CMK (cell line): ENCODE results near the gene RNF126.
"Not testable (repeated sequence)": the region's sequence is repeated elsewhere in the genome, so short reads cannot be mapped to it uniquely, and the experiment has no call there.

ENCODE experiments used
- DNase-seq: peaks from one replicate; pipeline ENCODE4 v3.0.0-alpha.2; 2010; ENCODE audit warnings: low read depth

The RNF126 gene

DNA sequence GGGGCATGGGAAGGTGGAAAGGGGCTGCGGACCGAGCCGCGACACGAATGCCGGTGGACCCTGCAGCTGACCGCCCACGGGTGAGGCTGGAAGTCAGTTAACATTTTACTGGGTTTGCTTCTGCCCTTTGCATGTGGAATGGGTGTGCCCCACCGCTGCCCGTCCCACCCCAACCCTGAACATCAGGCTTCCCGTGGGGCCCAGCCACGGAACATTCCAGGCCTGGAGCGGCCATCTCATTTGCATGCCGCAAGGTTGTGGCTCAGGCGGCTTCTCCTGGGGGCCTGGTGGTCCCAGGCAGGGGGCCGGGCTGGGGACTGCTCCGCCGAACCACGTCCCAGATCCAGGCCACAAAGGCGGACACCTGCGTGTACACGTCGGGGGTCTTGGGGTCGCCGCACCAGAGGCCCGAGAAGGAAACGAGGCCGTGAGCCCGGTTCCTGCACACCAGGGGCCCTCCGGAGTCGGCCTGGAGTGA lies 22.5 kb upstream of the RNF126 start:
- no peak for DNase-seq

DNA sequence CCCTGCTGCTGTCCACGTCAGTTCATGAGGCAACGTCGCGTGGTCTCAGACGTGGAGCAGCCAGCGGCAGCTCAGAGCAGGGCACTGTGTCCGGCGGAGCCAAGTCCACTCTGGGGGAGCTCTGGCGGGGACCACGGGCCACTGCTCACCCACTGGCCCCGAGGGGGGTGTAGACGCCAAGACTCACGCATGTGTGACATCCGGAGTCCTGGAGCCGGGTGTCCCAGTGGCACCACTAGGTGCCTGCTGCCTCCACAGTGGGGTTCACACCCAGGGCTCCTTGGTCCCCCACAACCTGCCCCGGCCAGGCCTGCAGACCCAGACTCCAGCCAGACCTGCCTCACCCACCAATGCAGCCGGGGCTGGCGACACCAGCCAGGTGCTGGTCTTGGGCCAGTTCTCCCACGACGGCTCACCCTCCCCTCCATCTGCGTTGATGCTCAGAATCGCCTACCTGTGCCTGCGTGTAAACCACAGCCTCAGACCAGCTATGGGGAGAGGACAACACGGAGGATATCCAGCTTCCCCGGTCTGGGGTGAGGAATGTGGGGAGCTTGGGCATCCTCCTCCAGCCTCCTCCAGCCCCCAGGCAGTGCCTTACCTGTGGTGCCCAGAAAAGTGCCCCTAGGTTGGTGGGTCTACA lies 19.8 kb upstream of the RNF126 start:
- DNase-seq, result no peak

- peak; percentile 91 for DNase-seq
Measured at GRCh38 chr19:681029-682019, 18.3 kb upstream of the RNF126 start.

DNA sequence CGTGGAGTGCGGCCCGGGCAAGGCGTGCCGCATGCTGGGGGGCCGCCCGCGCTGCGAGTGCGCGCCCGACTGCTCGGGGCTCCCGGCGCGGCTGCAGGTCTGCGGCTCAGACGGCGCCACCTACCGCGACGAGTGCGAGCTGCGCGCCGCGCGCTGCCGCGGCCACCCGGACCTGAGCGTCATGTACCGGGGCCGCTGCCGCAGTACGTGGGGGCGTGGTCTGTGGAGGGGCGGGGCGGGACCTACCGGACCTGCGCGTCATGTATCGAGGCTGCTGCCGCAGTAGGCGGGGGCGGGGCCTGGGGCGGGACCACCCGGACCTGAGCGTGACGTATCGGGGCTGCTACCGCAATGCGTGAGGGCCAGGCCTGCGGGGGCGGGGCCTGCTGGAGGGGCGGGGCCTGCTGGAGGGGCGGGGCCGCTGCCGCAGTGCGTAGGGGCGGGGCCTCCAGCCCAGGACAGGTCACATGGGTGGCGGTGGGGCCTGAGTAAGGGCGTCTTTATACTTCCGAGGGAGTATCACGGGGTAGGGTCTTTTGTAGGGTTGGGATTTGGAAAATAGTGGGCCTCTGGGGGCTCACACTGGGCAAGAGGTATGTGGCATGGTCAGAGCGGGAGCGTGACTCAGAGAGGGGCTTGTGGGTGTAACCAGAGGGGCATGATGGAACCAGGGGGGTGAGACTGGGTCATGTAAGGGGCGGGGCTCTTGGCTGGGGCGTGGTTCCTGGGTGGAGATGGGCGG lies 17.4 kb upstream of the RNF126 start:
- DNase-seq, result peak; percentile 98

- no peak for DNase-seq
Measured at GRCh38 chr19:679418-680286, 16.6 kb upstream of the RNF126 start.

DNA sequence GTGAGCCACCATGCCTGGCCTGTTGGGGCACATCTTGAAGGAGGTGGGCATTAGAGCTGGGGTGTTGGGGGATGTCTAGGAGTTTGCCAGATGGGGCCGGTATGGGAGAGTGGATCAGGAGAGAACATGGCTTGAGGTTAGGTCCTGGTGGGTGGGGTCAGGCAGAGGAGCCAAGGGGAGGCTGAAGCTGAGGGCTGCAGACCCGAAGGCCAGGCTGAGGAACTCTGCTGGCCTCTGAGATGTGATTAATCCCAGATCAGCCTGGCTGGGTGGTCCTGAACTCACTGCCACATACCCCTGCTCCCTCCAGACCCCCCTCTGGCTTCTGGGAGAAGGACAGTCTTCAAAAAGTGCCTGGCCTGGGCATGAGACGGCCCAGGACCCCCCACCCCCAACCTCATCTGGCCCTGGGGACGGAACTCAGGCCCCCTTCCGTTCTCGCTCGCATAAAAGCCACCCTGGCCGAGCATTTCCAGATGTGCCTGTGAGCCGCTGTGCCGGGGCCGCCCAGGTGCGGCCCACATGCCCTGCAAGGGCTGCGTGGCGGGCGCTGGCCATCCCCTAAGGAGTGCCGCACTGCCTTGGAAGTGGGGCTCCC lies 15.9 kb upstream of the RNF126 start:
- DNase-seq, result no peak

DNA sequence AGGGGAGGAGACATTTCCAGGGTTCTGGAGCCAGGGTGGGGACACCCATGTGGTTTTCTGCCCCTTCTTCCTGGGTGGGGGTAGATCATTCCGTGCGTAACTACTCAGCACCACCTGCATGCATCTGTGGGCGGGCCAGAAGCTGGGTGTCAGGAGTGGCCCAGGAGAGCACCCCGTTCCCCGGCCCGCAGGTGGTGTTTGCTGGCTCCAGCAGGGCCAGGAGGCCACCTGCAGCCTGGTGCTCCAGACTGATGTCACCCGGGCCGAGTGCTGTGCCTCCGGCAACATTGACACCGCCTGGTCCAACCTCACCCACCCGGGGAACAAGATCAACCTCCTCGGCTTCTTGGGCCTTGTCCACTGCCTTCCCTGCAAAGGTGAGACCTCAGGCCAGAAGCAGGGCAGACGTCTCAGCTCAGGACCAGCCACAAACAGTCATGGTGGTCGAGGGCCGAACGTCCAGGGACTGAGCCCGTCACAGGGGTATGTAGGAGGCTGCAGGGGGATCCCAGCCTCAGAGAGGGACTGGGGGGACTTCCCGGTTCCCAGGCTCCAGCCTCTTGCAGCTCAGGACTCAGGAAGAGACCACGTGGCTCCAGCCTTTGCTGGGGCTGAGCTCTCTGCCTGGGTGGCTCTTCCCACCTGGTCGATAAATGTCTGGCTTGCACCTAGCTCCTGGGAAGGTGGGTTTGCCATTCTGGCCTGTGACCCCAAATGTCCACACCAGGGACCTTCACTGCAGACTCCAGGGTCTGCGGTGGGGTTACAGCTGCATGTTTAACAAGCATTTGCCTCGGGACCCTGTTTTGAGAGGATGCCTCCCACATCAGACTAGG lies 14.8 kb upstream of the RNF126 start:
- no peak for DNase-seq

DNA sequence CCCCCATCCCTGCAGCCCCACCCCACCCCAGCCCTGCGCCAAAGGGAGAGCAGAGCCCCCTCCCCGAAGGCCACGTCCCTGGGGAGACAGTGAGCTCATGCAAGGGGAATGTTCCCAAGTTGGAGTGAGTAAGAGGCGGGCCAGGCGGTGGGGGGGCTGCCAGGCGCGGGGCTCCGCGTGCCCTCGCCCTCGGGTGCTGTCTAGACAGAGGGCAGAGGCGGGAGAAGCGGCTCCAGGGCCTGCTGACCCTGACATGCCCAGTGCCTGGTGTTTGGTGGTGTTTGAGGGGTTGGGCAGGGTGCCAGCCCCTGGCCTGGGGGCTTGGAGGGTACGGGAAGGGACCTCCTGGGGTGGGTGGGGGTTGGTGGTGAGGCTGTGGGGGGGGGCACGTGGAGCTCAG lies 14.2 kb upstream of the RNF126 start:
- no peak for DNase-seq

DNA sequence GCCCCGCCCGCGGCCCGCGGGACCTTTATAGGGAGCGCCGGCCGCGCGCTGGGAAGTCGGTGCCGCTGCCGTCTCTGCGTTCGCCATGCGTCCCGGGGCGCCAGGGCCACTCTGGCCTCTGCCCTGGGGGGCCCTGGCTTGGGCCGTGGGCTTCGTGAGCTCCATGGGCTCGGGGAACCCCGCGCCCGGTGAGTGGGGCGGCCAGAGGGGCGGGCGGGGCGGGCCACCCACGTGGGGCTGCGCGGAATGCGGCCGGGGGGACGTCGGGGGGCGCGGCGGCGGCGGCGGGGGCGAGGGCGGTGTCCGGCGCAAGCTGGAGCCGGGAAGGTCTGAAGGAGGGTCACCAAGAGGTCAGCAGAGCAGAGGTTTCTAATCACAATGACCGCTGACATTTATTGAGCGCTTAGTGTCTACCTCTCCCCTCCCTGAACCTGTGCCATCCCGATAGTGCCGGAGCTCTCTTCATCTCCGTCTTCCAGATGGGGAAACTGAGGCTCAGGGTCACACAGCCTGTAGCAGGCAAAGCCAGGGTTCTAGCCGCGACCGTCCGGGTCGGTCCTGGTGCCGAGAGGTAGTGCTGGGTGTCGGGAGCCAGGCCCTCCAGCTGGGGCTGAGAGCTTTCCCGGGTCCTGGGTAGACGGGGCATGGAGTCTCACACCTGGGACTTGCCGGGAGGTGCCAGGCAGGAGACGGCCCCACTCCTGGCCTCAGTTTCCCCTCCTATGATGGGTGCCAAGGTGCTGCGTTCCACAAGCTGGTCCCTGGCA lies 13.5 kb upstream of the RNF126 start, which contains the start of gene FSTL3:
Gene FSTL3, plus strand, starts transcription at position 54 of the 767 bp plus-strand sequence. Its CDS starts 32 bp downstream, at position 86.
- no peak for DNase-seq

GRCh38 chr19:676007-676338 lies 13.0 kb upstream of the RNF126 start:
- no peak for DNase-seq

DNA sequence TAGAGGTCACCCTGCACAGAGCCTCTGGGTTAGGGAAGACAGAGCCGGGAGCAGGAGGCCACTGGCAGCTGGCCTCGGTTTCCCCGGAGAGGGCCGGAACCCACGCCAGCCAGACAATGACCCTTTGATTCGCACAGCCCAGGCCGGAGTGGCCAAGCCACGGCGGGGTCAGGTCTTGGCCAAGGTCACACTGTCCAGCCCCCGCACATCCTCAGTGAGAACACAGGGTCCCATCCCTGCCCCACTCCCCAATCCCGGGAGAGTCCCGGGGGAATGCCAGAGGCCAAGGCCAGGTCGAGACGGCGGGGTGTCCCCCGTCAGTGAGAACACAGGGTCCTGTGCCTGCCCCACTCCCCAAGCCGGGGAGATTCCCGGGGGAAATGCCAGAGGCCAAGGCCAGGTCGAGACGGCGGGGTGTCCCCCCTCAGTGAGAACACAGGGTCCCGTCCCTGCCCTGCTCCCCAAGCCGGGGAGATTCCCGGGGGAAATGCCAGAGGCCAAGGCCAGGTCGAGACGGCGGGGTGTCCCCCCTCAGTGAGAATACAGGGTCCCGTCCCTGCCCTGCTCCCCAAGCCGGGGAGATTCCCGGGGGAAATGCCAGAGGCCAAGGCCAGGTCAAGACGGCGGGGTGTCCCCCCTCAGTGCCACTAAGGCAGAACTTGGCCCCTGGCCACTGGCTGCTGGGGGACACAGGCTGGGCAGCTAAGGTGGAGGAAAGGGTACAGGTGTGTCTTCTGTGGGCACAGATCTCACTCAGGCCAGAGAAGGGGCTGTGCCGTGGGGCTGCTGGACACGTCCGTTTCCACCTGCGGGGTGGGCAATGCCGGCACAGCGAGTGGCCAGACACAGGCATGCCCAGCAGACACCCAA lies 11.5 kb upstream of the RNF126 start:
- no peak for DNase-seq

DNA sequence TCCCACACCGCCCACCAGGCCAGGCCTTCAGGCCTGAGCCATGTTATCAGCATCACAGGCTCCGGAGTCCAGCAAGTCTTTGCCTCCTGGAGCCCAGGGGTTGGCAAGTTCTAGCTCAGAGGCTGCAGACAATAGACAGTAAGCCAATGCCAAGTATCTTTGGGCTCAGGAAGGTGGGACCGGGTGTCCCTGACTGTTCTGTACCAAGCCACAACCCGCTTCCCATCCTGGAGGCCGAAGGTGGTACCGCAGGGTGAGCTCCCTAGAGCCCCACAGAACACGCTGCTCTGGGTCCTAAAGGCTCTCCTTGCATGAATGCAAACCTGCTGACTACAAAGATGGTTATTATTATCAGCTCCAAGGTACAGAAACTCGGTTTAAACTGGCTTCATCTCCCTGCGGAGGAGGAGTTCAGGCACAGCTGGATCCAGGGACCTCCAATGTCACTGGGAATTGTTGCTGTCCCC lies 7.6 kb upstream of the RNF126 start:
- DNase-seq, result no peak

GRCh38 chr19:668675-669434 lies 5.8 kb upstream of the RNF126 start:
- DNase-seq, result peak; percentile 93

DNA sequence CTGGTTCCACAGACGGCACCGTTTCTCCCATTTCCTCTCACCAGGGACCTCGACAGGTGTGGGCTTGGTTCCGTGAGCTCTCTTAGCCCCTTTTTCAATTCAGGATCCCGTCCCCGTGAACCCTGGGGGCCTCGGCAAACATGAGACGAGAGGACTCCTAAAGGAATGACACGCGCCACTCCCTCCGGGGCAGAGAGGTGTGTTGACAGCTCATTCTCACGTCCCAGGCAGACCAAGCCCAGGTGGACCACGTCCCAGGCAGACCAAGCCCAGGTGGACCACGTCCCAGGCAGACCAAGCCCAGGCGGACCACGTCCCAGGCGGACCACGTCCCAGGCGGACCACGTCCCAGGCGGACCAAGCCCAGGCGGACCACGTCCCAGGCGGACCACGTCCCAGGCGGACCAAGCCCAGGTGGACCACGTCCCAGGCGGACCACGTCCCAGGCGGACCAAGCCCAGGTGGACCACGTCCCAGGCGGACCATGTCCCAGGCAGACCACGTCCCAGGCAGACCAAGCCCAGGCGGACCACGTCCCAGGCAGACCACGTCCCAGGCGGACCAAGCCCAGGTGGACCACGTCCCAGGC lies 4.1 kb upstream of the RNF126 start:
- DNase-seq, result not testable (repeated sequence)

- peak; percentile 64 for DNase-seq
Measured at GRCh38 chr19:664913-665443, 2.0 kb upstream of the RNF126 start.

- no peak for DNase-seq
Measured at GRCh38 chr19:663682-664117, 686 bp upstream of the RNF126 start.
